Activated CD4-positive, alpha-beta T cell treated with anti-CD3 and anti-CD28 coated beads, Interleukin-2, amount 10 ng/mL, durations not matched to agents 7 days and 5 days (primary cell): Measurements from ENCODE around the gene CRIP2. TPM values are rescaled to one million over a fixed set of nuclear protein-coding genes. Genes with fewer than 3 reads are reported as not detected.
A peak's percentile ranks its signal among the peaks of the same experiment; 100 is the strongest.

Experiments used
- CTCF ChIA-PET: fragments of 350-600 bp; sonication (Branson Sonifier 250); formaldehyde crosslinking; loops from one replicate; lab custom pipeline; 2021; ENCODE audit warnings: antibody characterized with exemption; lab: Charles Lee
- POLR2A ChIA-PET: fragments of 350-600 bp; sonication (Branson Sonifier 250); formaldehyde crosslinking; loops from one replicate; lab custom pipeline; 2021; ENCODE audit warnings: antibody characterized with exemption; lab: Charles Lee
- DNase-seq: peaks from one replicate; pipeline ENCODE4 v3.0.0-alpha.2; 2020
- H3K27ac Mint-ChIP-seq: one replicate; pipeline ENCODE4 v1.8.0; 2021; ENCODE audit warnings: mild to moderate bottlenecking, moderate library complexity, mixed read lengths
- H3K27me3 Mint-ChIP-seq: one replicate; pipeline ENCODE4 v1.8.0; 2021; ENCODE audit warnings: mixed read lengths
- H3K36me3 Mint-ChIP-seq: one replicate; pipeline ENCODE4 v1.8.0; 2021; ENCODE audit warnings: low read depth, mixed read lengths
- H3K4me1 Mint-ChIP-seq: one replicate; pipeline ENCODE4 v1.8.0; 2021; ENCODE audit warnings: mixed read lengths
- H3K4me3 Mint-ChIP-seq: one replicate; pipeline ENCODE4 v1.8.0; 2021; ENCODE audit warnings: mild to moderate bottlenecking, moderate library complexity, mixed read lengths
- H3K9me3 Mint-ChIP-seq: one replicate; pipeline ENCODE4 v1.8.0; 2021; ENCODE audit warnings: mixed read lengths
- total RNA-seq, 2 experiments: library from RNA; stranded (reverse); gene quantifications; one replicate each; pipeline ENCODE4 v1.2.3, GENCODE V29; 2021

Gene CRIP2
- total RNA-seq, 2 experiments from 2014 or later = 0.64 to 1.8 TPM

DNA sequence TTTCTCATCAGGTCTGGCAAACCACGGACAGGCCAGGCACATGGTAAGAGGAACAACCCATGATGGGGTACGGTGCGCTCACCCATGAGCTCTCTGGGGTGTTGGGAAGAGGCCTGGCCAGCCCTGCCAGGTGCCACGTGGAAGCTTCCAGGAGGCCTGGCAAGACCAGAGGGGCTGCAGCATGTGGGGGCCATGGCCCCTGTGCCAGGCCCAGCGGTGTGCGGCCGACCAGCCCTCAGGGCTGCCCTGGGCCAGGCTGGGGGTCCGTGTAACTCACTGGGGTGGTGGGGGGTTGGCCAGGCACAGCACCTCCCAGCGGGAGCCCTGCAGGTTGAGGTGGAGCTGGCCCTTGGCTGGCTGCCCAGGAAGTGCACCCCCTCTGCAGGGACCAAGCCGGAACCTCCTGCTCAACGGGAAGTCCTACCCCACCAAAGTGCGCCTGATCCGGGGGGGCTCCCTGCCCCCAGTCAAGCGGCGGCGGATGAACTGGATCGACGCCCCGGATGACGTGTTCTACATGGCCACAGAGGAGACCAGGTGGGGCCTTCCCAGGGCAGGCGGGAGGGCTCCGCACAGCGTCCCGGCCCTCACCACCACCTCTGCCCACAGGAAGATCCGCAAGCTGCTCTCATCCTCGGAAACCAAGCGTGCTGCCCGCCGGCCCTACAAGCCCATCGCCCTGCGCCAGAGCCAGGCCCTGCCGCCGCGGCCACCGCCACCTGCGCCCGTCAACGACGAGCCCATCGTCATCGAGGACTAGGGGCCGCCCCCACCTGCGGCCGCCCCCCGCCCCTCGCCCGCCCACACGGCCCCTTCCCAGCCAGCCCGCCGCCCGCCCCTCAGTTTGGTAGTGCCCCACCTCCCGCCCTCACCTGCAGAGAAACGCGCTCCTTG is 4.9 kb upstream of the CRIP2 start:
- no peak overlapping the region for H3K27ac Mint-ChIP-seq
- ChIA-PET POLR2A (no interaction called here), CTCF (interaction anchor here (1.1 to 6.9 kb wide), 3 partner anchors 12 to 21 kb away, joined by 3 to 41 read pairs (median 24); partner anchors contain the start of gene TEDC1)
- DNase-seq = no peak
- no peaks in the 10 kb centered on the region for H3K27me3 Mint-ChIP-seq
- H3K36me3 Mint-ChIP-seq = no peaks in the 10 kb centered on the region
- H3K4me1 Mint-ChIP-seq = peaks cover 4% of the 10 kb centered on the region
- no peaks in the 10 kb centered on the region for H3K9me3 Mint-ChIP-seq
- H3K4me3 Mint-ChIP-seq = no peak overlapping the region

DNA sequence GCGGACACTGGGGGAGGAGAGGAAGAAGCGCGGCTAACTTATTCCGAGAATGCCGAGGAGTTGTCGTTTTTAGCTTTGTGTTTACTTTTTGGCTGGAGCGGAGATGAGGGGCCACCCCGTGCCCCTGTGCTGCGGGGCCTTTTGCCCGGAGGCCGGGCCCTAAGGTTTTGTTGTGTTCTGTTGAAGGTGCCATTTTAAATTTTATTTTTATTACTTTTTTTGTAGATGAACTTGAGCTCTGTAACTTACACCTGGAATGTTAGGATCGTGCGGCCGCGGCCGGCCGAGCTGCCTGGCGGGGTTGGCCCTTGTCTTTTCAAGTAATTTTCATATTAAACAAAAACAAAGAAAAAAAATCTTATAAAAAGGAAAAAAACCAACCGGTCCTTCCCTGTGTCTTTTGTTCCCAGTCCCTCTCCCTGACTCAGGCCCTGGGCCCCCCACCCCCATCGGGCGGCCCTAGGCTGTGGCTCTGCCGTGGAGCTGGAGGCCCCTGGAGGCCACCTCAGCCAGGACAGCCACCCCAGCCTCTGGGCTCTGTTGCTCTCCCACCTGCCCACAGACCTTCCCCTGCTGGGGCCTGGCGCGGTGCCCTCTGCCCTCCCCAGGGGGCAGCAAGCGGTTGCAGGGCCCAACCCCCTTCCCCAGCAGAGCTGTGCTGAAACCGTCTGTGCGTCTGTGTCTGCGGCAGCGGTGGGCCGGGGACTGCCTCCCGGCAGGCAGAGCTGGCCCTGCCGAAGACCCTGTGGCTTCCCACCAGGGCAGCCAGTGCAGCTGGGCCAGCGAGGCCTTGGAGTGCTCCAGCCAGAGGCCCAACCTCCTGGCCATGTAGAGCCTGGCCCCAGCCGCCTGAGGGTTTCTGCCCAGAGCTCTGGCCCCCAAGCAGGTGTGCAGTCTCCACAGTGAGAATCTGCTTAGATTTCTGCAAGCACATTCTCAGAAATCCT is 4.0 kb upstream of the CRIP2 start:
- no peaks in the 10 kb centered on the region for H3K36me3 Mint-ChIP-seq
- no peak overlapping the region for H3K4me3 Mint-ChIP-seq
- ChIA-PET POLR2A (interaction anchor here (0.6 kb wide), 1 partner anchor 554 kb away, joined by 3 read pairs; no protein-coding TSS in a partner anchor), CTCF (interaction anchor here (4.5 to 6.9 kb wide), 2 partner anchors 11 to 20 kb away, joined by 24 to 41 read pairs; partner anchors contain the start of gene TEDC1)
- peaks cover 4% of the 10 kb centered on the region for H3K27me3 Mint-ChIP-seq
- H3K4me1 Mint-ChIP-seq = peaks cover 4% of the 10 kb centered on the region
- no peak overlapping the region for H3K27ac Mint-ChIP-seq
- H3K9me3 Mint-ChIP-seq = no peaks in the 10 kb centered on the region
- DNase-seq = no peak

DNA sequence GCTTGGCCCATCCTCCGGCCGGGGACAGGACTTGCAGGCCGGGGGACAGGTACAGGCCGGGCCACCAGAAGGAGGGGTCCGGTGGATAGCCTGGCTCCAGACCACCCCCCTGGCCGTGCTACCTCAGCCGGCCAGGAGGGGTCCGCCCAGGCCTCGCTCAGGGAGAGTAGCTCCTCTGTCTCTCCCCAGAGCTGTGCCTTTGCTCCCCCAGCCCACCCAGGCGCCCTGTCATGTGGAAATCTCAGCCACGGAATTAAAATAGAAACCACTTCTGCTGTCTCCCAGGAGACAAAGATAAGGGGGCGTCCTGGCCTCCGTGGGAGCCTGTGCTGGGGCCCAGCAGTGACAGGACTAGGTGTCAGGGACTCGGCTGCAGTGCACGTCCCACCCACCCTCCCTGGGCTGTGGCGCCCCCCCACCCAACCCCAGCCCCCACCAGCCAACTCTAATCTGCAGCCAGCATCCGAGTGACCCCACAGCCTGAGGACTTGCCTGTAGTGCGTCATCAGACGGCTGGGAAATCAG is 3.3 kb upstream of the CRIP2 start:
- no peak overlapping the region for H3K4me3 Mint-ChIP-seq

DNA sequence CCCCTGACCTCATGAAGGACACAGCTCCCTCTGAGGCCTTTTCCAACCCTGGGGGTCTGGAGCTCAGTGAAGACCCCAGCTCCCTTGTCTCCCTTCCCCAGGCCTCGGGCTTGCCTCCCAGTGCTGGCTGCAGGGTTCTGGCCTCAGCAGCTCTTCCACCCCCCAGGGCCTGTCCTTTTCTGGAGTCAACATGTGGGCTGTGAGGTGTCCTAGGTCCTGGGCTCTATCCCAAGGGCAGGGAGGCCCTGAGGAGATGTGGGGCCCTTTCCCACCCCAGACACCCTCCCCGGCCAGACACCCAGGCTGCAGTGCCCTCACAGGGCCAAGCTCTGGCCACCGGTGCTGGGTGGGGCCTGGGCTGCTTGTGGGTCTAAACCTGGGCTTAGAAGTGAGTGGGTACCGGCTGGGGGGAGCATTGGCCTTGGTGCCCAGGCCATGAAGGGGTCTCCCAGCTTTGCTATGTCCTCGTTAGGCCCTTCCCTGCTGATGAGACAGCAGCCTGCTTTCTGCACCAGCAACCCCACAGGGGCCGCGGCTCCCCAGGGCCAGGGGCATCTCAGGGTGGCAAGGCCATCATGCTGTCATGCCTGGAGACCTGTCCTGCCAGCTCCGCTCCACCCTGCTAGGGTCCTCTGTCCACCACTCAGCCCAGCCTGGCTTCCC is 2.7 kb upstream of the CRIP2 start:
- Mint-ChIP-seq H3K36me3 (no peaks in the 10 kb centered on the region), H3K4me1 (peaks cover 4% of the 10 kb centered on the region), H3K27me3 (peaks cover 12% of the 10 kb centered on the region), H3K4me3 (peak overlapping the region; percentile 27), H3K27ac (no peak overlapping the region), H3K9me3 (no peaks in the 10 kb centered on the region)
- CTCF ChIA-PET = interaction anchor here (4.5 to 6.9 kb wide), 2 partner anchors 10 to 19 kb away, joined by 24 to 41 read pairs; partner anchors contain the start of gene TEDC1
- POLR2A ChIA-PET = no interaction called here
- DNase-seq = no peak

More for the DNA sequence above, 3.3 kb upstream of the CRIP2 start:
- CTCF ChIA-PET = interaction anchor here (4.5 to 6.9 kb wide), 2 partner anchors 10 to 19 kb away, joined by 24 to 41 read pairs; partner anchors contain the start of gene TEDC1
- Mint-ChIP-seq H3K27ac (no peak overlapping the region), H3K27me3 (peaks cover 8% of the 10 kb centered on the region), H3K36me3 (no peaks in the 10 kb centered on the region), H3K4me1 (peaks cover 4% of the 10 kb centered on the region), H3K9me3 (no peaks in the 10 kb centered on the region)
- no peak for DNase-seq
- POLR2A ChIA-PET = interaction anchor here (0.6 kb wide), 1 partner anchor 553 kb away, joined by 3 read pairs; no protein-coding TSS in a partner anchor

DNA sequence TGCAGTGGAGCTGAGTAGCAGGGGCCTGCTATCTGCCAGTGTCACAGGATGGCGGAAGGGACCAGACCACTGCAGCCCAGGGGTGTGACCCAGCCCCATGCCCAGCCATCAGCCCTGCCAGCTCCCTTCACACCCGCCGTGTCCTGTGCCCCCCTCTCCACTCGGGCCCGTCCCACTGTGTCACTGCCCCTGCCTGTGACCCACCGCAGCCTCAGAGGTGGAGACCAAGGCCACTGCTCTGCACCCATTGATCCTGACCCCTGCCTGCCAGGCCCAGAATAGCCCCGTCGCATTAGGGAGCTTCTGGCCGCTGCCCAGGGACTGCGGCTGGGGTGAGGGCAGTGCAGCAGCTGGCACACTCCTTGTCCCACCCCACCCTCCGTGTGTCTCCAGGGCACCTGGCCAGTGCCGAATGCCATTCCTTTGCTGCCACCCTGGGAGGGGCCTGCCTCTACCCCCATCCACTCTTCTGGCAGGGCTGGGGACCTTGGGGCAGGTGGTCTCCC is 2.1 kb upstream of the CRIP2 start:
- ChIA-PET POLR2A (no interaction called here), CTCF (interaction anchor here (4.5 to 6.9 kb wide), 2 partner anchors 9 to 18 kb away, joined by 24 to 41 read pairs; partner anchors contain the start of gene TEDC1)
- H3K4me1 Mint-ChIP-seq = peaks cover 9% of the 10 kb centered on the region
- no peak overlapping the region for H3K27ac Mint-ChIP-seq
- H3K4me3 Mint-ChIP-seq = peak overlapping the region; percentile 27
- DNase-seq = no peak
- H3K9me3 Mint-ChIP-seq = no peaks in the 10 kb centered on the region
- H3K36me3 Mint-ChIP-seq = peaks cover 2% of the 10 kb centered on the region
- H3K27me3 Mint-ChIP-seq = peaks cover 16% of the 10 kb centered on the region

DNA sequence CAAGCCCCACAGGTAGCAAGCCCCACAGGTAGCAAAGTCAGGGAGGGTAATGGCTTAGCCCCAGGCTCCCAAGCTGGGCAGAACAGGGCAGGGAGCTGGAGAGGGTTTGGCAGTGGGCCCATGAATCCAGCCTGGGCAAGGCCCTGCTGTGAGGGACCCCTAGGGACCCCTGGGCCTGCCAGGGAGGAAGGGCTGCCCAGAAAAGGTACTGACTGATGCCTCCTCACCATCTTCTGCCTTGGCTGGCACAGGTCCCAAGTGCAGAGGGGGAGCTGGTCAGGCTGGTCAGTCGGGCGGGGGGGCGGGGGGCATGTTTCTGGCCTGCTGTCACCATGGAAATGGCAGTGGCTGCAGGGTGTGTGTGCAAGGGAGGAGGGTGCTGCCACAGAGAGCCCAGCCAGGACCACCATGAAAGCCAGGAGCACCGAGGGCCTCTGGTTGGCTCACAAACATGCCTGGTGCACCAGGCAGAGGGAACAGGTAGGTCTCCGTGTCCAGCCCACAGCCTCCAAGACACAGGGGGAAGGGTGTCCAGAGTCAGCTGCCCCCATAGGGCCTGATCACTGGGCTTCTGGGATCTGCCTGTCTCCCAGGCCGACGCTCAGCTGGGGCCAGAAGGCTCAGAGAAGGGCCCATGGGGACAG is 1.5 kb upstream of the CRIP2 start:
- Mint-ChIP-seq H3K4me3 (peak overlapping the region; percentile 19), H3K36me3 (peaks cover 2% of the 10 kb centered on the region), H3K27ac (no peak overlapping the region), H3K4me1 (peaks cover 9% of the 10 kb centered on the region), H3K27me3 (peaks cover 16% of the 10 kb centered on the region), H3K9me3 (no peaks in the 10 kb centered on the region)
- POLR2A ChIA-PET = no interaction called here
- DNase-seq = no peak
- CTCF ChIA-PET = interaction anchor here (4.5 to 6.9 kb wide), 2 partner anchors 9 to 17 kb away, joined by 24 to 41 read pairs; partner anchors contain the start of gene TEDC1

DNA sequence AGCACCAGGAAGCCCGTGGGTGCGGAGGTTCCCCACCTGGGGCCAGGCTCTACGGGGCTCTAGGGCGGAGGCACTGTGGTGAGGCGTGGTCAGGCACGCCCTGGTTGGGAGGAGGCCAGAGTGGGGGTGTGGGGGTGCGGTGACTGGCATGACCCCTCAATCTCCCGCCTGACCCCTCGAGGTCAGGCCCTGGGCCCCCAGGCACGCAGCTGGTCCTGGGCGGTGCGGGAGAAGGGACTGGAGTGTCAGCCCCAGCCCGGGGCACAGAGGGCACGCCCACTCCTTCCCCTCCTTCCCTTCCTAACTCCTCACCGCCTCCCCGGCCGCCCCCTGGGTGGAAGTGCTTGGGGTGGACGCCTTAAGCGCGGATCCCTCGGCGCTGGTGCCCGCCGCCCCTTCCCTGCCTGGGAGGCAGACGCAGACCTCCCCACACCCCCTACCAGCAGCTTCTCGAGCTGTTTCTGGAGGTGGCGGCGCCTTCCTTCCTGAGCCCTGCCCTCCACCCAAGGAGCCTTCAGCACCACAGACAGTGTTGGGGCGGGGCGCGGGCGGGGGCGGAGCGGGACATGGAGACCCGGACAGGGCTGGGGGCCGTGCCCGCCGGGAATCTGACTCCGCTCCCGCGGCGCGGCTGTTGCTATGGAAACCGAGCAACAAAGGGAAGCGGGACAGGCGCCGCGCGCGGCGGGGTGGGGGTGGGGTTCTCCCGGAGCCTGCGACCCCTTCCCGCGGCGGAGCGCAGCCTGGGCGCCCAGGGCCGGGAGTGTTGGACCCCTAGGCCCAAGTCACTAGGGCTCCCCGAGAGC is 741 bp upstream of the CRIP2 start:
- Mint-ChIP-seq H3K27me3 (peaks cover 16% of the 10 kb centered on the region), H3K4me1 (peaks cover 9% of the 10 kb centered on the region), H3K9me3 (no peaks in the 10 kb centered on the region), H3K36me3 (peaks cover 2% of the 10 kb centered on the region), H3K27ac (no peak overlapping the region), H3K4me3 (peak overlapping the region; percentile 67)
- POLR2A ChIA-PET = no interaction called here
- CTCF ChIA-PET = interaction anchor here (6.9 kb wide), 1 partner anchor 8 kb away, joined by 41 read pairs; no protein-coding TSS in a partner anchor
- DNase-seq = peak; percentile 86

DNA sequence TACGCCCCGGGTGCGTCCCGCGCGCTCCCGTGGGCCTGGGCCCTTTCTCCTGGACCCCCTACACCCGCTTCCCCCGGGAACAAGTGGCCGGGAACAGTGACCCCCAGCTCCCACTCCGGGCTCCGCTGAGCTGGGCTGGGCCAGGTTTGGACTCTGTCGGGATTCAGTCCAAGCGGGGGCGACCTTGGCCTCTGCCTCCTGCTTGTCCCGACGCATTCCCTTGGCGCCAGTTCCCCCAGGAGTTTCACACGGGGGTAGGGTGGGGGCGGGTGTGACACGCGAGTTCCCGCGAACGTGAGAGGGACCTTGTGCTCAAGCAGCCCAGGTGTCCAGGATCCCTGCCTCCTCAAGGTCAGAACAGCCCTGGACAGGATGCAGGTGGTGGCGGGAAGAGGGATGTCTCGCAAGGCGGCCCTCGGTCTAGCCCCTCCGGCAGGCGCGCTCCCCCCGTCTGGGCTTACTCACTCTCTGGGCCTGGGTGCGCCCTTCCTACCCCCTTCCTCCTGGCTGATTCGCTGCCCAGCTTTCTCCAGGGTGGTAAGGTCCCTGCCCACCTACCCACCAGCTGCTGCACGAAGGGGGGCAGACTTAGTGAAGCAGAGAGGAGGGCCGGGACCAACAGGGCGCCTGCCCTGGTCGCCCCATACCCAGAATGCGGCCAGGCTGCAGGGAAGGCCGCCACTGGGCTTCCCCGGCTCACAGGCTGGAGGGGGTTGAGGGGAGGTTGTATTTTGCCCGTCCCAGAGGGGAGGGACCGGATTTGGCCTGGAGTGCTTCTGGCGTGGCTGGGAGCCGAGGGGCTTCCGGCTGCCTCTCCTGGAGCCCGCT is 862 bp downstream of the CRIP2 start:
- Mint-ChIP-seq H3K4me1 (peaks cover 13% of the 10 kb centered on the region), H3K9me3 (no peaks in the 10 kb centered on the region), H3K27me3 (peaks cover 29% of the 10 kb centered on the region), H3K36me3 (peaks cover 4% of the 10 kb centered on the region), H3K27ac (no peak overlapping the region), H3K4me3 (no peak overlapping the region)
- ChIA-PET POLR2A (no interaction called here), CTCF (interaction anchor here (1.8 to 2.2 kb wide), 2 partner anchors 14 to 17 kb away, joined by 5 read pairs; no protein-coding TSS in a partner anchor)
- DNase-seq = no peak

DNA sequence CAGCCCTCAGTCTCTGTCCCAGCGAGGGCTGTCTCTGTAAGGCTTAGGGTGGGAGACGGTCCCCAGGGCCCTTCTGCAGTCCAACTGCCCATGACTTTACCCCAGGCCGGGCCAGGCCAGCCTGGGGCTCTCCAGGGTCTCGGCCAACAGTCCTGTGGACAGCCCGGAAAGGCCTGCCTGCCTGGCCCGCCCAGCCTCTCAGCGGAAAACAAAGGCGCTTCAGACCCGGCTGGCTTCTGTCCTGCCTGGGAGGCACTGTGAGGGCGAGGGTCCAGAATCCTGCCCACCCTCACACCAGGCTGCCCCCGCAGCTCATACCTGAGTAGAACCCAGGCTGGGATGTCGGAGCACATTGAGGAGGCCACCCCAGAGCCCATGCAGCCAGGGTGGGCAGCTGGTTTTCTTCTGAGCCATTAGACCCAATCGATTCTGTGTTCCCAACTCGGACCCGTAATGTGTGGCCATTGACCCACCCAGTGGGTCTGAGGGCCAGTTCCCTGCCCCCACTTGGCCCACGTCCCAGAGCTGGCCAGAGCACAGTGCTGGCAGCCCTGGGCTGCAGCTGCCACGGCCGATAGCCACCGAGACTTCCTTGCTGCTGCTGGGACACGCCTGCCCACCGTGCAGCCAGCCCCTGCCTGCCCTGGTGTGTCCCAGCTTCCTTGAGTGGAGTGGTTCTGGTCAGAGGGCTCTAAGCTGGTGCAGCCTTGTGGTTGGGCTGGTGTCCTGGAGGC is 1.6 kb downstream of the CRIP2 start:
- Mint-ChIP-seq H3K9me3 (no peaks in the 10 kb centered on the region), H3K36me3 (peaks cover 4% of the 10 kb centered on the region), H3K27me3 (peaks cover 29% of the 10 kb centered on the region), H3K4me3 (no peak overlapping the region), H3K27ac (no peak overlapping the region), H3K4me1 (peaks cover 20% of the 10 kb centered on the region)
- DNase-seq = no peak
- CTCF ChIA-PET = interaction anchor here (1.8 to 2.2 kb wide), 2 partner anchors 13 to 16 kb away, joined by 5 read pairs; no protein-coding TSS in a partner anchor
- POLR2A ChIA-PET = no interaction called here
